Activated CD4-positive, alpha-beta T cell treated with anti-CD3 and anti-CD28 coated beads, Interleukin-2, Interleukin-6, amounts not matched to agents 100 ng/mL and 50 ng/mL, durations not matched to agents 16 hours and 8 hours (primary cell): ENCODE data around the gene RPP30.
A peak's percentile ranks its signal among the peaks of the same experiment; 100 is the strongest.

Experiments used
- DNase-seq: peaks from one replicate; pipeline ENCODE4 v3.0.0-alpha.2; 2020

Gene RPP30

DNA sequence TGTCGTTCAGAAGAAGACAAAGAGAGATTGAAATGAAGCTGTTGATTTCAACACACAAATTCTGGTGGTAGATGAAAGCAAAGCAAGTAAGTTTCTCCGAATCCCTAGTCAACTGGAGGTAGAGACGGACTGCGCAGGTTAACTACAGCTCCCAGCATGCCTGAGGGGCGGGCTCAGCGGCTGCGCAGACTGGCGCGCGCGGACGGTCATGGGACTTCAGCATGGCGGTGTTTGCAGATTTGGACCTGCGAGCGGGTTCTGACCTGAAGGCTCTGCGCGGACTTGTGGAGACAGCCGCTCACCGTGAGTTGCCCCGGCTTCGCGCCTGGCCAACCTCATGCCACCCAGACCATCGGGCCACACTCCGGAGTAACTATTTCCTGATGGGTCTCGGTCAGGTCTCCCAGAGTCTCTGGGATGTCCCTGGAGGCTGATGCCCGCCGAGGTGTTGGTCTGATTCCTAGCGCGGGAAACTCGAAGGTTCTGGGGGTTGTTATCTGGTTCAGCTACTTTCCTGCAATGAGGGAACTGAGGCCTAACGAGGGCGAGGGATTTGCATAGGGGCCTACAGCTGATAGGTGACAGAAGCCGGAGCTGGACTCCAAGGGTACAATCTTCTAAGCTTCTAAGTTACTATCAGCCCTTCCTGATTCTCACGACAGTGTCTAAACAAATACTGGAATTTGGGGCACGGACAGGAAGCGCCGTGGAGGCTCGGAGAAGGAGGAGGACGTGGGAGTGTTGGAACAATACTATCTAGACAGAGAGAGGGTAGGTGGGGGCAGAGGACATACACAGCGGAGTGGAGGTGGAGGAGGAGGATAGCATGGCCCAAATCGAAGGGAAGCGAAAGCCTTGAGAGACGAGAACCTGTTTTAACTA, at the start of gene RPP30:
TSS of gene RPP30 (plus strand) at position 209 of the 882 bp plus-strand sequence. CDS start at position 222, 13 bp downstream.
- DNase-seq: peak; percentile 91

- no peak for DNase-seq
Measured at GRCh38 chr10:90822508-90822907, 49.3 kb upstream of the RPP30 start.

GRCh38 chr10:90832111-90832510, 39.7 kb upstream of the RPP30 start:
- DNase-seq: no peak

DNA sequence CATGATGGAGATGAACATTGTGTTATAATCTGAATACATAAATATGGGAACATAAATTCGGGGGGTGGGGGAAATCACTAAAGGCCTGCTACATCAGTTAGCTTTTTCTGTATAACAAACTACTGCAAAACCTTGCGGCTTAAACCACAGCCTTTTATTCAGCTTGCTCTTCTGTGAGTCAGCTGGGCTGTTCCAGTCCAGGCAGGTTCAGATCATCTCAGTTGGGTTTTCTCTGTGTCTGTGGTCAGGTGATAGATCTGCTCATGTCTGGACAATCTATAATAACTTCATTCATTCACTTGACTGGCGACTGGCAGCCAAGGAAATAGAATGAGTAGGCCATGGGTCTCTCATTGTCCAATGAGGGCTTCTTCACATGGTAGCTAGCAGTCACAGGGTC, 37.4 kb upstream of the RPP30 start:
- no peak for DNase-seq

GRCh38 chr10:90837486-90837885, 34.3 kb upstream of the RPP30 start:
- no peak for DNase-seq

DNA sequence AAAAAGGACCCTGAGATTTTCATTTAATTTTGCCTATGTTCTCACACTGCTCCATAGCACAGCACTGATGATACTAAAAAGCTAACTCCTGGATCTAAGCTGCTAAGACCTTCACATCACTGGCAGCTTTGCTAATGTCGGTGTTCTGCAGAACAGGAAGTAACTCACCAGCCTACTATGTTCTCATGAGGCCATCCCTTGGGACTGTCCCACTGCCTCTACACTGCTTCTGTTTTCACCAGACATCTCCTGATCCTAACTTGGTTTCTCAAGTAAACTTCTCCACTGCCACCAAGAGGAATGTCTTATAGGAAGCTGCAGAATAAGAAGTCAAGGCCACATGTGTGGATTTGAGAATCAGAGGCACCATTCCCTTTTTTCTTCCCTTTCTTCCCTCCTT, 29.0 kb upstream of the RPP30 start:
- no peak for DNase-seq

DNA sequence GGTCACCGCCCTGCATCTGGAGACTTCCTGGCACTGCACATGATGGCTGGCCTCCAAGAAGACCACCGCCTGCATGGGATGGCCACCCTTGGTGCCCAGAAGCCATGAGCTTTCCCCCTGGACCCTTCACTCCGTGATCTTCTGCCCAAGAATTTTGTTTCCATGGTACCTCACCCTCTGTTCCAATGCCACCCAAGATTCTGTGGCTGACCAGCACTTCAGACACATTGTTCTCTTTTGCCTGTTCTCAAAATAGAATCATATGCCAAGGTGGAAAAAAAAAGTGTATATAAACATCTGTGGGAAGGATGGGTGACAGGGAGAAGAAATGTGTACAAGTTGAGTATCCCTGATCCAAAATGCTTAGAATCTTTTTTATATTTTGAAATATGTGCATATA, 26.0 kb upstream of the RPP30 start:
- no peak for DNase-seq

- no peak for DNase-seq
Measured at GRCh38 chr10:90846746-90847145, 25.0 kb upstream of the RPP30 start.

DNA sequence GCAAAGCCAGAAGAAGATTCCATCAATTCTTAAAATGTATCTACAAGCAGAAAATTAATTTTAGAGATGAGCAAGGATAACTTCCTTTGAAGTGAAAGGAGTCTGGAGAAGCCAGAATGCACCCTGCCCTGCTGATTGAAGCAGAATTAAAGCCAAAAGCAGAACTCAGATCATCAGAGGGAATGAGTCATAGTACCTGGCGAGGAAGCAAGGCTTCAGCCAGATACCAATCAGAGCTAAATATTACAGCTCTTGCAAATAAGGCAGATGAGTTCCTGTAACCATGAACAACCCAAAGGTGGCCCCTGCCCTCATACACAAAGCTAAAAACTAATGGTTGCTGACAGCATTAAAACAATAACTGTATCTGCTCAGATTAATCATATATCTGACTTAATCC, 24.3 kb upstream of the RPP30 start:
- peak; percentile 28 for DNase-seq

DNA sequence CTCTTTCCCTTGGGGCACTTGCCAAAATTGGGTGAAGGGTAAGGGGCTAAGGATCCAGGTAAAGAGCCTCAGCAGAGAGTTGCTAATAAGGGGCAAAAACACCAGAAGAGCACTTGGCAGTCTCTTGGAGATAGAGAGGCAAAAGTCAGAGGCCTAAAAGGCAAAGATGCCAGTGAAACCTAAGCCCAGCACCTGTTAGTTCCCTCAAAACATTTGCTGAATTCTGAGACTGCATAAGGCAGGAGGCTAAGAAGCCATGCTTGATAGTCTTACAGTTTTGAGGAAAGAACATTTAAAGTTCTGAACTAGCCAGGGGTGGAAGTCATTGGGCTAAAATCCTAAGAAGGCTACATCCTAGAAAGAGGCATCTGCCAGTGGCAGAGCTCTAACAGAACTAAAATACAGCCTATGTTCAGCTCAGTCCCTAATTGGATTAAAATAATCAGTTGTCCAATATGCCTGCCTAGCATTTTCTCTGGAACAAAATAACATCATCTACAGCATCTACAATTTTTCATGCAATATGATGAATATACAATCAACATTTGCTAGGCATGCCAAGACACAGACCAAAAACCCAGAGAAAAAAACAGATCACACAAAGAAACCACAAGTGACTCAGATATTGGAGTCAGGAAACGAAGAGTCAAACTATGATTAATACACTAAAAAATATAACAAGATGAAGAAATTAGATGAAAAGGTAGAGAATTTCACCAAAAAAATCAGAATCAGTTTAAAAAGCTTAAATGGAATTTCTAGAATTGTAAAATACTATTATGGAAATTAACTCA, 21.6 kb upstream of the RPP30 start:
- peak; percentile 30 for DNase-seq

DNA sequence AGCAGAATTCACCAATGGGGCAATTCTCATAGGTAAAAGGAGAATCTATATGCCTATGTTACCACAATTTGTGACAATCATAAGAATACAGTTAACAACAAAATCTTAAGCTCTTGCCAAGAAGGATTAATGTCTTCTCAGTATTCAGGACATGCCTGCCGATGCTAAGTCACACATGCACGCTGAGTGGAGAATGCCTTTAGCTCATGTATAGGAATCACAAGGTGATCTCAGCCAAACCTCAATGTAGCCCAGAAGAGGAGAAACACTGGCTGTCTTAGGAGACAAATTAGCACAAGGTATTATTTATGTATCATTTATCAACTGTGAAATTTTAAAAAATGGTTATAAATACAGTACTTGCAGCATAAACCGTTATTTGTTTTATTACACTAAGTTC, 16.6 kb upstream of the RPP30 start:
- no peak for DNase-seq

DNA sequence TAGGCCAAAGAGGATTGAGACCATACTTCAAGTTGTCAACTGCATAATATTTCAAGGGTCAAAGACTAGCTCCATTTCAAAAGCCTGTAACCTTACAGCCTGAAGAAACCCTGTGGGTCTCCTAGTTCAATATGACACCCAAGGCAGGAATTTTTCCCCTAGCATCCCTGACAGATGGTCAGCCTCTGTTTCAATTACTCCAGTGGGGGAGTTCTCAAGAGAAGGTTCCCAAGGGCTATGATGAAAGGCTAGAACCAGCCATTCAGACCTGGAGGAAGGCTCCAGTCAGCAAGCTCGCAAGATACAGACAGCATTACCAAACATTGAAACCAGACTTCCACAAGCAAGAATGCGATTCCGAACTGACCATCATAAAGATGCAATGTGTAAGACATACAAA, 15.5 kb upstream of the RPP30 start:
- DNase-seq: no peak

GRCh38 chr10:90856964-90857634, 14.7 kb upstream of the RPP30 start:
- no peak for DNase-seq

DNA sequence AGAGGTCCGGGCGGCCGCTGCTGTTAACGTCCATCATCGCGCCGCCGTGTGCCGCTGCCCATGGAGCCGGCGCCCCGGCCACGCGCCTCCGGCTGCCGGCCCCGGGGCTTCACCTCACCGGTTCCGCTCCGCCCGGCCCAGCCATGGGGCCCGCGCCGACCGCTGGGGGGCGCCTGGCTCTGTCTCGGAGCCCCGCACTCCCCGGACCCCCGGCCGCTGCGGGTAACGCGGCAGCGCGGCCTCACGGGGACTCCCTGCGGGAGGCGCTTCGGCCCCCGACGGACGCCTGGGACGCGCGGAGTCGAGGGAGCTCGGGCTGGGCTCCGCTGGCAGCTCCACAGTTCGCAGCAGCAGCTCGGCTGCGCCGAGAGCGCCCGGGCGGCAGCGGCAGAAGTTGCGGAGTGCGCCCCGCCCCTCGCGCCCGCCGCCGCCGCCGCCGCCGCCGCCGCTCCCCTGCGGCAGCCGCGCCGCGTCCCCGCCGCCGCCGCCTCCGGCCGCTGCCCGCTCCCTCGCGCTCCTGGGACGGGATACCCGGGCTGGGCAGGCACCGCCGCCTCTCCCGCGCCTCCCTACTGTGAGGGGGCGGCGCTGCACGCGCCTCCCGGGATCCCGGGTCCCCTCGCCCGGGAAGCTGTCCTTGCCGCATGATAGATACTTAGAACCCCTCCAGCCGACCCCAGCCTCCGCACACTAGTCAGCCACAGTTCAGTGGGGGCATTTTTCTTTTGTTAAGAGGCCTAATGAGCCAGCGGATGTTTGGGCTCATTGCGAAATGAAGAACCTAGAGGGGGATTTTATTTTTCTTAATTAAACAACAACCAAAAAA, 13.9 kb upstream of the RPP30 start, which contains the start of gene HTR7:
TSS of gene HTR7 (minus strand) at position 405 of the 826 bp plus-strand sequence. CDS start at position 37, 368 bp downstream.
- peak; percentile 67 for DNase-seq

DNA sequence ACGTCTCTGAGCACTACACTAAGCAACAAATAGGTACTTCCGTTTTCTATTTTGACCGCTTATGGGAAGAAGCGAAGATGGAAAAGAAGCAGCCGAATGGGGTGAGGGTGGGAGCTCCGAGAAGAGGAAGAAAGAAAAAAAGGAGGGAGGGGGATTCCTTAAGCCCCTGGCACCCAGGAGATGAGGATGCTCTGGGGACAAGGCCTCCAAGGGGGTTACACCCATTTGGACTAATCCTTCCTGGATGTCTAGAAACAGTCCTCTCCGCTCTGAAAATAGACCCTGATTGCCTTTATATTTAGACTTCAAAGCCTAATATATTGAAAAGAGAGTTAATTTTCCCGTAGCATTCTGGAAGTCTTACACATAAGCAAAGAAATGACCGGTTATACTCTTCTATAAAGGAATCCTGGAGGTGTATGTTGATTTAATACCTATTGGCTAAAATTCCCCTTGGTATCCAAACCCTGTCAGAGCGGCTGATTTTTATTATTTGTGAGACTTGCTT, 13.3 kb upstream of the RPP30 start:
- no peak for DNase-seq

GRCh38 chr10:90859321-90859751, 12.4 kb upstream of the RPP30 start:
- no peak for DNase-seq

GRCh38 chr10:90860790-90861189, 11.0 kb upstream of the RPP30 start:
- no peak for DNase-seq

DNA sequence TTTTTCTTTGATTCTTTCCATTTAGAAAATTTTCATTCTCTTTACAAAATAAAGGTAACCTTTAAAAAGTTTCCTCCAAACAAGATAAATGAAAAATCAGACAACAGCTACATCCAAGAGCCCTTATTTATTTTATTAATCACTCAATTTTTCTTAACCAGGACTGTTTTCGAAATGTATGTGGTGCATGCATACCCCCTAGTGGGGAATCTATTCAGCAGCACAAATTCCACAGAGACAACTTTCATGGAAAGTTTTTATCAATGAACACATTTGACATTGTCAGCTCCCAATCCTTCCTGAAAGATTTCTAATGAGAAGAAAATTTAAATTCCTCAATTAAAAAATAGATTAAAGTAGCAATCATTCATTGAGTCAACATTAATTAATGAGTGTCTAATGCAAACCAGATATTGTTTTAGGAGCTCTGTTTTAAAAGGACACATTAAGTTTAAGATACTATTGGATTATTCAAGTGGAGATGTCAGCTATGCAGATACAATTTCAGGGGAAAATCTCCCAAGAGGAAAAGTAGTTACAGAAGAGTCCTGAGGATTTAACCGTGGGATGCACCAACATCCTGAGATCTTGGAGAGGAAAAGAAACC, 8.8 kb upstream of the RPP30 start:
- no peak for DNase-seq

- DNase-seq: no peak
Measured at GRCh38 chr10:90865401-90865800, 6.4 kb upstream of the RPP30 start.

- no peak for DNase-seq
Measured at GRCh38 chr10:90866050-90866598, 5.7 kb upstream of the RPP30 start.

- DNase-seq: peak; percentile 78
Measured at GRCh38 chr10:90871279-90871765, 452 bp upstream of the RPP30 start.
